Testis (tissue), 2 donors: ENCODE measurements around the gene MRPL4.

ENCODE experiments used
- POLR2A ChIP-seq: fragments of 450-650 bp; IDR thresholded peaks from one replicate; pipeline ENCODE4 v1.6.1; 2017; ENCODE audit warnings: antibody characterized with exemption, mild to moderate bottlenecking, moderate library complexity
- TF ChIP-seq, protein P1 (sequence below), 3 experiments: fragments of 450-650 bp in 2 of 3; fragments of 200-600 bp in 1 of 3; sonication (generic) in 1 of 3; IDR thresholded peaks; one replicate each; pipeline ENCODE4 v1.5.1; 2016 to 2019; ENCODE audit warnings: antibody characterized with exemption in 3 of 3, mild to moderate bottlenecking in 2 of 3, moderate library complexity in 1 of 3

DNA sequence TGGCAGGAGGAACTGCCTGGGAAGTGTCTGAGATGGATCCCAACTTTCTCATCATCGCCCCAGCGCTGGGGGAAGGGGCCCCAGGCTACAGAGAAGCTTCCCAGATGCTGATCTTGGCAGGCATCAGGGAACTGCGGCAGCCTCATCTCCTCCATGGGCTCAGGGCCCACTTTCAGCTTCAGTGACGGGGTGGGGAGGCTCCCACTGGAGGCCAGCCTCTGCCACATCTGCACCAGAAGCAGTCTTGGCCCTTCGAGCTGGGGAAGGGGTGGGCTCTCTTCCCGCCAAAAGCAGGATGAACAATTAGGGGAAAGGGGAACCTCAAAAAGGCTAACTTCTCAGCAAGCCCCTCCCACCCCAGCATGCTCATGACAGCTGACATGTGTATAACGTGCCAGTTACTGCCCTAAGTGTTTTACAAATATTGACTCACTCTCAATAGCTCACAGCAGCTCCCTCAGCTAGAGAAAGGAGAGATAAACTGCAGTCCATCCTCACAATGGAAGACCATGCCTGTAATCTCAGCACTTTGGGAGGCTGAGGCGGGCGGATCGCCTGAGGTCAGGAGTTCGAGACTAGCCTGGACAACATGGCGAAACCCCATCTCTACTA, 13.7 kb upstream of the MRPL4 start:
- no peak for TF ChIP-seq POLR2A
- TF ChIP-seq, protein P1, sequence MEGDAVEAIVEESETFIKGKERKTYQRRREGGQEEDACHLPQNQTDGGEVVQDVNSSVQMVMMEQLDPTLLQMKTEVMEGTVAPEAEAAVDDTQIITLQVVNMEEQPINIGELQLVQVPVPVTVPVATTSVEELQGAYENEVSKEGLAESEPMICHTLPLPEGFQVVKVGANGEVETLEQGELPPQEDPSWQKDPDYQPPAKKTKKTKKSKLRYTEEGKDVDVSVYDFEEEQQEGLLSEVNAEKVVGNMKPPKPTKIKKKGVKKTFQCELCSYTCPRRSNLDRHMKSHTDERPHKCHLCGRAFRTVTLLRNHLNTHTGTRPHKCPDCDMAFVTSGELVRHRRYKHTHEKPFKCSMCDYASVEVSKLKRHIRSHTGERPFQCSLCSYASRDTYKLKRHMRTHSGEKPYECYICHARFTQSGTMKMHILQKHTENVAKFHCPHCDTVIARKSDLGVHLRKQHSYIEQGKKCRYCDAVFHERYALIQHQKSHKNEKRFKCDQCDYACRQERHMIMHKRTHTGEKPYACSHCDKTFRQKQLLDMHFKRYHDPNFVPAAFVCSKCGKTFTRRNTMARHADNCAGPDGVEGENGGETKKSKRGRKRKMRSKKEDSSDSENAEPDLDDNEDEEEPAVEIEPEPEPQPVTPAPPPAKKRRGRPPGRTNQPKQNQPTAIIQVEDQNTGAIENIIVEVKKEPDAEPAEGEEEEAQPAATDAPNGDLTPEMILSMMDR (IDR thresholded peaks at IDR 0.05): no peak
